ENCODE data around the gene CALML4.

CALML4 gene

GRCh38 chr15:68191555-68191954 is 13.6 kb downstream of the CALML4 start:
- TF ChIP-seq, protein P1, sequence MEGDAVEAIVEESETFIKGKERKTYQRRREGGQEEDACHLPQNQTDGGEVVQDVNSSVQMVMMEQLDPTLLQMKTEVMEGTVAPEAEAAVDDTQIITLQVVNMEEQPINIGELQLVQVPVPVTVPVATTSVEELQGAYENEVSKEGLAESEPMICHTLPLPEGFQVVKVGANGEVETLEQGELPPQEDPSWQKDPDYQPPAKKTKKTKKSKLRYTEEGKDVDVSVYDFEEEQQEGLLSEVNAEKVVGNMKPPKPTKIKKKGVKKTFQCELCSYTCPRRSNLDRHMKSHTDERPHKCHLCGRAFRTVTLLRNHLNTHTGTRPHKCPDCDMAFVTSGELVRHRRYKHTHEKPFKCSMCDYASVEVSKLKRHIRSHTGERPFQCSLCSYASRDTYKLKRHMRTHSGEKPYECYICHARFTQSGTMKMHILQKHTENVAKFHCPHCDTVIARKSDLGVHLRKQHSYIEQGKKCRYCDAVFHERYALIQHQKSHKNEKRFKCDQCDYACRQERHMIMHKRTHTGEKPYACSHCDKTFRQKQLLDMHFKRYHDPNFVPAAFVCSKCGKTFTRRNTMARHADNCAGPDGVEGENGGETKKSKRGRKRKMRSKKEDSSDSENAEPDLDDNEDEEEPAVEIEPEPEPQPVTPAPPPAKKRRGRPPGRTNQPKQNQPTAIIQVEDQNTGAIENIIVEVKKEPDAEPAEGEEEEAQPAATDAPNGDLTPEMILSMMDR (IDR thresholded peaks at IDR 0.05; ENCODE audit: poor library complexity, severe bottlenecking): no peak
- Histone ChIP-seq H3K9me3 (ENCODE audit: severe bottlenecking) (no peaks in the 10 kb centered on the region), H3K27me3 (ENCODE audit: insufficient read depth, poor library complexity, severe bottlenecking) (no peaks in the 10 kb centered on the region), H3K36me3 (ENCODE audit: low read depth) (peaks cover 60% of the 10 kb centered on the region), H3K4me3 (ENCODE audit: severe bottlenecking) (no peak overlapping the region), H3K27ac (ENCODE audit: poor library complexity, severe bottlenecking) (no peak overlapping the region), H3K4me1 (ENCODE audit: insufficient read depth, poor library complexity, severe bottlenecking) (no peaks in the 10 kb centered on the region)
- ATAC-seq (ENCODE audit: low read depth) (no peak), DNase-seq (ENCODE audit: low spot score) (no peak)

- Histone ChIP-seq H3K4me3 (ENCODE audit: severe bottlenecking) (no peak overlapping the region), H3K36me3 (ENCODE audit: low read depth) (peaks cover 69% of the 10 kb centered on the region), H3K4me1 (ENCODE audit: insufficient read depth, poor library complexity, severe bottlenecking) (no peaks in the 10 kb centered on the region), H3K27ac (ENCODE audit: poor library complexity, severe bottlenecking) (no peak overlapping the region), H3K27me3 (ENCODE audit: insufficient read depth, poor library complexity, severe bottlenecking) (no peaks in the 10 kb centered on the region), H3K9me3 (ENCODE audit: severe bottlenecking) (no peaks in the 10 kb centered on the region)
- no peak for DNase-seq (ENCODE audit: low spot score)
- TF ChIP-seq, protein P1 (IDR thresholded peaks at IDR 0.05; ENCODE audit: poor library complexity, severe bottlenecking): no peak
- ATAC-seq (ENCODE audit: low read depth): no peak
These were observed 15.1 kb downstream of the CALML4 start for GRCh38 chr15:68190048-68190447.

- ATAC-seq (ENCODE audit: low read depth) (no peak), DNase-seq (ENCODE audit: low spot score) (no peak)
- Histone ChIP-seq H3K27ac (ENCODE audit: poor library complexity, severe bottlenecking) (no peak overlapping the region), H3K4me3 (ENCODE audit: severe bottlenecking) (no peak overlapping the region), H3K36me3 (ENCODE audit: low read depth) (peaks cover 80% of the 10 kb centered on the region), H3K27me3 (ENCODE audit: insufficient read depth, poor library complexity, severe bottlenecking) (no peaks in the 10 kb centered on the region), H3K4me1 (ENCODE audit: insufficient read depth, poor library complexity, severe bottlenecking) (no peaks in the 10 kb centered on the region), H3K9me3 (ENCODE audit: severe bottlenecking) (no peaks in the 10 kb centered on the region)
- TF ChIP-seq, protein P1 (IDR thresholded peaks at IDR 0.05; ENCODE audit: poor library complexity, severe bottlenecking): no peak
These were observed 16.5 kb downstream of the CALML4 start for GRCh38 chr15:68188647-68189046.

DNA sequence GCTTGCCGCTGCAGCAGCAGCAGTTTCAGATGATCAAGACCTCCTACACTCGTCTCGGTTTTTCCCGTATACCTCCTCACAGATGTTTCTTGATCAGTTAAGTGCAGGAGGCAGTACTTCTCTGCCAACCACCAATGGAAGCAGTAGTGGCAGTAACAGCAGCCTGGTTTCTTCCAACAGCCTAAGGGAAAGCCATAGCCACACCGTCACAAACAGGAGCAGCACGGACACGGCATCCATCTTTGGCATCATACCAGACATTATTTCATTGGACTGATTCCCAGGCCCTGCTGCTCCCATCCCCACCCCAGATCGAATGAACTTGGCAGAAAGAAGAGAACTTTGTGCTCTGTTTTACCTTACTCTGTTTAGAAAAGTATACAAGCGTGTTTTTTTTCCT is 17.6 kb downstream of the CALML4 start:
- Histone ChIP-seq H3K27ac (ENCODE audit: poor library complexity, severe bottlenecking) (no peak overlapping the region), H3K9me3 (ENCODE audit: severe bottlenecking) (no peaks in the 10 kb centered on the region), H3K36me3 (ENCODE audit: low read depth) (peaks cover 83% of the 10 kb centered on the region), H3K4me1 (ENCODE audit: insufficient read depth, poor library complexity, severe bottlenecking) (no peaks in the 10 kb centered on the region), H3K4me3 (ENCODE audit: severe bottlenecking) (no peak overlapping the region), H3K27me3 (ENCODE audit: insufficient read depth, poor library complexity, severe bottlenecking) (no peaks in the 10 kb centered on the region)
- DNase-seq (ENCODE audit: low spot score) (no peak), ATAC-seq (ENCODE audit: low read depth) (no peak; the same call in 2 of the 3 replicates)
- TF ChIP-seq, protein P1 (IDR thresholded peaks at IDR 0.05; ENCODE audit: poor library complexity, severe bottlenecking): no peak

DNA sequence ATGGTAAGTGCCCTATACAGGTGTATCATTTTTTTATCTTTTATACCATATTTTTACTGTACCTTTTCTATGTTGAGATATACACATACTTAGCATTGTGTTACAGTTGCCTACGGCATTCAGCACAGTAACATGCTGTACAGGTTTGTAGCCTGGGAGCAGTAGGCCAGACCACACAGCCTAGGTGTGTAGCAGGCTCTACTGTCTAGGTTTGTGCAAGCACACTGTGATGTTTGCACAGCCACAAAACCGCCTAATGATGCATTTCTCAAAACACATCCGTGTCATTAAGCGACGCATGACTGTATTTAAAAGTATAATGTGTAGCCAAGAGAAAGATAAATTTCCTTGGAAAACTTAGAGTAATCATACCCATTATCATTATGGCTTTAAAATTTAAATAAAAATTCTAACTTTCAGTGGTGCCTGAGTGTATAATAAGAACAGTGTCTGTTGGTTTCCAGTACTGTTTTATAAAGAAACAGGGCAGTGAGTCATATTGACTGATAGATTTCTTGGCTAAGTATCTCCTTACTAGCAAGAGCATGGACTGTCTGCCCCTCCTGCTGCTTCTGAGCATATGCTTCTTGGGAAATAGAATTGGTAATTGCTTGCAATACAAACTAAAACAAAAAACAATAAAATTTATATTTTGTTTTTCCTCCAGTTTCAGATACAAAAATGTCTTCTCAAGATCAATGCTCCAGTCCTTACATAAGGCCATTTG is 18.3 kb downstream of the CALML4 start:
- TF ChIP-seq, protein P1 (IDR thresholded peaks at IDR 0.05; ENCODE audit: poor library complexity, severe bottlenecking): no peak
- no peak for DNase-seq (ENCODE audit: low spot score)
- peak; percentile 58 for ATAC-seq (ENCODE audit: low read depth)
- no peak overlapping the region for H3K4me3 ChIP-seq (ENCODE audit: severe bottlenecking)
- H3K9me3 ChIP-seq (ENCODE audit: severe bottlenecking): no peaks in the 10 kb centered on the region
- peaks cover 81% of the 10 kb centered on the region for H3K36me3 ChIP-seq (ENCODE audit: low read depth)
- H3K27ac ChIP-seq (ENCODE audit: poor library complexity, severe bottlenecking): no peak overlapping the region
- no peaks in the 10 kb centered on the region for H3K27me3 ChIP-seq (ENCODE audit: insufficient read depth, poor library complexity, severe bottlenecking)
- H3K4me1 ChIP-seq (ENCODE audit: insufficient read depth, poor library complexity, severe bottlenecking): no peaks in the 10 kb centered on the region

Data from RWPE2 (cell line).